IMR-90 (cell line): Measurements from ENCODE around the gene BMERB1. TPM values are rescaled to one million over a fixed set of nuclear protein-coding genes. Genes with fewer than 3 reads are reported as not detected.

Source experiments
- ATAC-seq: fragments of 200-7000 bp; cut with Tn5 transposase; 2 replicates; pipeline ENCODE4 v1.9.1; 2020; ENCODE audit warnings: low read depth, mild to moderate bottlenecking, moderate library complexity
- BruUV-seq: library from RNA; stranded (reverse); fragments of 400-500 nt; replicated peaks from 2 replicates; lab custom pipeline; 2021; lab: Mats Ljungman, UMichigan
- CTCF ChIA-PET: fragments of 300-600 bp; formaldehyde crosslinking; extraction: SDS; loops from one replicate; lab custom pipeline; 2021; ENCODE audit warnings: antibody characterized with exemption; lab: Yijun Ruan, JAX
- POLR2A ChIA-PET: fragments of 300-600 bp; sonication (Branson Sonifier 250); formaldehyde crosslinking; loops from one replicate; lab custom pipeline; 2022; ENCODE audit warnings: antibody characterized with exemption; ENCODE audit not compliant: unreplicated experiment; lab: Charles Lee
- DNase-seq: peaks from one replicate; pipeline ENCODE4 v3.0.0; 2013
- H2AFZ ChIP-seq: replicated peaks from 2 replicates; pipeline ENCODE3; 2013; ENCODE audit warnings: low read length, mild to moderate bottlenecking; ENCODE audit not compliant: poor library complexity
- H2AK5ac ChIP-seq: 2 replicates; pipeline ENCODE4 v1.6.1; 2013; ENCODE audit warnings: low read depth, low read length, inconsistent platforms
- H2AK9ac ChIP-seq: replicated peaks from 2 replicates; pipeline ENCODE3; 2013; ENCODE audit warnings: mild to moderate bottlenecking, low read depth, low read length, moderate library complexity; ENCODE audit not compliant: poor library complexity
- H2BK120ac ChIP-seq: 2 replicates; pipeline ENCODE4 v1.6.1; 2013; ENCODE audit warnings: low read depth, low read length, inconsistent platforms
- H2BK15ac ChIP-seq: 3 replicates; pipeline ENCODE4 v1.6.1; 2013; ENCODE audit warnings: low read depth, low read length, inconsistent platforms
- H2BK20ac ChIP-seq: 2 replicates; pipeline ENCODE4 v1.6.1; 2013; ENCODE audit warnings: low read depth, mild to moderate bottlenecking, inconsistent platforms, low read length, moderate library complexity
- H2BK5ac ChIP-seq: 2 replicates; pipeline ENCODE4 v1.6.1; 2013; ENCODE audit warnings: mild to moderate bottlenecking, low read depth, low read length, inconsistent platforms; ENCODE audit not compliant: poor library complexity, severe bottlenecking
- H3K14ac ChIP-seq: replicated peaks from 2 replicates; pipeline ENCODE4 v1.6.1; 2013; ENCODE audit warnings: low read depth, low read length, inconsistent platforms
- H3K18ac ChIP-seq: 2 replicates; pipeline ENCODE4 v1.6.1; 2013; ENCODE audit warnings: low read depth, low read length, control low read depth
- H3K23ac ChIP-seq: 2 replicates; pipeline ENCODE4 v1.6.1; 2013; ENCODE audit warnings: low read depth, low read length, inconsistent platforms
- H3K27ac ChIP-seq: 2 replicates; pipeline ENCODE4 v1.5.1; 2013; ENCODE audit warnings: mild to moderate bottlenecking, control low read depth, low read length; ENCODE audit not compliant: insufficient read depth
- H3K27me3 ChIP-seq: 2 replicates; pipeline ENCODE4 v1.6.1; 2013; ENCODE audit warnings: low read length; ENCODE audit not compliant: control insufficient read depth, insufficient read depth
- H3K36me3 ChIP-seq: 2 replicates; pipeline ENCODE4 v1.6.1; 2013; ENCODE audit warnings: low read length, mixed read lengths; ENCODE audit not compliant: control insufficient read depth, insufficient read depth
- H3K4ac ChIP-seq: 2 replicates; pipeline ENCODE4 v1.6.1; 2013; ENCODE audit warnings: low read depth, low read length, inconsistent platforms
- H3K4me1 ChIP-seq: 2 replicates; pipeline ENCODE4 v1.6.1; 2013; ENCODE audit warnings: low read length, mixed read lengths; ENCODE audit not compliant: control insufficient read depth, insufficient read depth
- H3K4me2 ChIP-seq: 2 replicates; pipeline ENCODE4 v1.6.1; 2013; ENCODE audit warnings: low read depth, mild to moderate bottlenecking, control low read depth, low read length, moderate library complexity
- H3K4me3 ChIP-seq: 2 replicates; pipeline ENCODE4 v1.5.1; 2013; ENCODE audit warnings: low read depth, mild to moderate bottlenecking, control low read depth, low read length, moderate library complexity; ENCODE audit not compliant: insufficient read depth
- H3K56ac ChIP-seq: 2 replicates; pipeline ENCODE4 v1.6.1; 2013; ENCODE audit warnings: low read length, inconsistent platforms; ENCODE audit not compliant: insufficient read depth; ENCODE audit errors: extremely low read depth
- H3K79me1 ChIP-seq, 2 experiments: 2 replicates each; pipeline ENCODE4 v1.6.1; 2013; ENCODE audit warnings: low read length in 2 of 2, inconsistent platforms in 1 of 2, low read depth in 1 of 2
- H3K9ac ChIP-seq: 2 replicates; pipeline ENCODE4 v1.6.1; 2013; ENCODE audit warnings: low read depth, low read length, control low read depth
- H3K9me1 ChIP-seq: 2 replicates; pipeline ENCODE4 v1.6.1; 2013; ENCODE audit warnings: low read length, inconsistent platforms; ENCODE audit not compliant: insufficient read depth
- H3K9me3 ChIP-seq: 2 replicates; pipeline ENCODE4 v1.6.1; 2013; ENCODE audit warnings: low read length; ENCODE audit not compliant: control insufficient read depth, insufficient read depth
- H4K20me1 ChIP-seq: 2 replicates; pipeline ENCODE4 v1.6.1; 2013; ENCODE audit warnings: low read length, inconsistent platforms; ENCODE audit not compliant: insufficient read depth
- H4K5ac ChIP-seq: 2 replicates; pipeline ENCODE4 v1.6.1; 2013; ENCODE audit warnings: mild to moderate bottlenecking, low read depth, low read length, control low read depth
- H4K8ac ChIP-seq, 2 experiments: 2 replicates each; pipeline ENCODE4 v1.6.1; 2013; ENCODE audit warnings: low read depth in 2 of 2, low read length in 2 of 2, control low read depth in 1 of 2, inconsistent platforms in 1 of 2
- H4K91ac ChIP-seq: 2 replicates; pipeline ENCODE4 v1.6.1; 2013; ENCODE audit warnings: low read depth, low read length, inconsistent platforms; ENCODE audit not compliant: insufficient read depth
- CHD1 ChIP-seq: IDR thresholded peaks from 2 replicates; pipeline ENCODE4 v1.6.1; 2012; ENCODE audit warnings: low read depth, low read length, improper control_type of control experiment
- FOS ChIP-seq: fragments of 150-350 bp; IDR thresholded peaks from 2 replicates; pipeline ENCODE4 v1.6.1; 2016; ENCODE audit warnings: low read depth, low read length
- MAZ ChIP-seq: IDR thresholded peaks from 2 replicates; pipeline ENCODE4 v1.6.1; 2012; ENCODE audit warnings: low read depth, mild to moderate bottlenecking, low read length, improper control_type of control experiment, moderate library complexity, borderline replicate concordance
- MXI1 ChIP-seq: IDR thresholded peaks from 2 replicates; pipeline ENCODE4 v1.6.1; 2012; ENCODE audit warnings: low read depth, mild to moderate bottlenecking, low read length, moderate library complexity, borderline replicate concordance
- POLR2A ChIP-seq: IDR thresholded peaks from 2 replicates; pipeline ENCODE4 v1.6.1; 2012; ENCODE audit warnings: mild to moderate bottlenecking, low read depth, low read length
- RAD21 ChIP-seq: IDR thresholded peaks from 2 replicates; pipeline ENCODE4 v1.6.1; 2012; ENCODE audit warnings: low read length, improper control_type of control experiment
- RCOR1 ChIP-seq: IDR thresholded peaks from 2 replicates; pipeline ENCODE4 v1.6.1; 2012; ENCODE audit warnings: mild to moderate bottlenecking, low read length, improper control_type of control experiment; ENCODE audit not compliant: insufficient replicate concordance
- WGBS, 2 experiments: methylation state at CpG; one replicate each; pipeline versions ENCODE4 v1.1.5 to v1.1.7; 2013; ENCODE audit warnings: missing lambda C conversion rate in 2 of 2; ENCODE audit not compliant: insufficient read length in 1 of 2; ENCODE audit errors: extremely low coverage in 2 of 2; 5-methylcytosine and 5-hydroxymethylcytosine counted together
- dilution Hi-C: fragments of 300-500 bp; cut with HindIII; formaldehyde crosslinking; loops from one replicate; pipeline ENCODE4 v1.14.3; 2018; ENCODE audit warnings: low sequenced_read_pairs; ENCODE audit not compliant: unreplicated experiment
- in situ Hi-C: fragments of 300-500 bp; cut with MboI; formaldehyde crosslinking; loops from 3 replicates; pipeline ENCODE4 v1.14.3; 2019; ENCODE audit warnings: low sequenced_read_pairs, inconsistent platforms, mixed read lengths
- intact Hi-C: fragments of 100-400 bp; cut with micrococcal nuclease; formaldehyde crosslinking; loops from 2 replicates; pipeline ENCODE4 v1.10.0; 2022
- polyA plus RNA-seq, 3 experiments: library from polyadenylated mRNA; depleted of rRNA; stranded (reverse); fragments of >200 nt; gene quantifications; 2 replicates each; pipeline ENCODE4 v1.2.3, GENCODE V29; 2012; ENCODE audit warnings: low replicate concordance in 1 of 3
- total RNA-seq: library from RNA; depleted of rRNA; stranded (reverse); fragments of >200 nt; gene quantifications from 2 replicates; pipeline ENCODE4 v1.2.3, GENCODE V29; 2012

Gene BMERB1
- total and polyA plus RNA-seq, 2 of the 4 experiments (the other 2 are of a cell fraction): 22.6 to 32.9 TPM

DNA sequence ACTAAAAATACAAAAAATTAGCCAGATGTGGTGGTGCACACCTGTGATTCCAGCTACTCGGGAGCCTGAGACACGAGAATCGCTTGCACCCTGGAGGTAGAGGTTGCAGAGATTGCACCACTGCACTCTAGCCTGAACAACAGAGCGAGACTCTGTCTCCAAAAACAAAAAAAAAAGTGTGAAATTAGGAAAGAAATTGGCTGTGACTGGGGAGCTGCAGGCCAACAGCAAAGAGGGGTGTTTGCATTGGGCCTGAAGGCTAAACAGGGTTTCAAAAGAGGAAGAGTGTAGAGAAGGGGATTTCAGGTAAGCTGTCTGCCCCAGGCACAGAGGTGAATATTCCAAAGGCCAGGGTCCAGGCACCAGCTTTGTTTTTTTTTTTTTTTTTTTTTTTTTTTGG, 9.4 kb downstream of the BMERB1 start:
- Histone ChIP-seq H2BK120ac (no peak overlapping the region), H4K5ac (no peak overlapping the region), H3K14ac (no peak overlapping the region), H2AK5ac (no peak overlapping the region), H2AFZ (no peak overlapping the region), H4K91ac (no peak overlapping the region), H2BK15ac (no peak overlapping the region), H3K4me2 (no peak overlapping the region), H3K27ac (no peak overlapping the region), H3K9me3 (no peaks in the 10 kb centered on the region), H2BK20ac (no peak overlapping the region), H2BK5ac (no peak overlapping the region), H3K18ac (no peak overlapping the region), H3K4ac (no peak overlapping the region), H3K4me3 (no peak overlapping the region), H3K9me1 (0 out of 2 replicates have a peak, but pooled peaks cover 2% of the 10 kb centered on the region), H4K8ac (no peak overlapping the region), H3K56ac (no peak overlapping the region), H3K27me3 (no peaks in the 10 kb centered on the region), H3K9ac (no peak overlapping the region), H4K20me1 (peaks cover 33% of the 10 kb centered on the region), H2AK9ac (no peak overlapping the region), H3K79me1 (peaks cover 37 to 71% of the 10 kb centered on the region in 2 experiments), H3K23ac (no peak overlapping the region), H3K4me1 (peaks cover 17% of the 10 kb centered on the region), H3K36me3 (peaks cover 2% of the 10 kb centered on the region; the same call in 1 of the 2 replicates)
- dilution Hi-C loops (no loop called here), intact Hi-C loops (no loop called here), in situ Hi-C loops (loop anchor here (5.0 kb wide), 1 partner anchor 34 kb away; no protein-coding TSS in a partner anchor)
- WGBS, 2 experiments: 100% methylated on average over 1 of the region's 4 CpGs; no CpG with 5 or more reads in 1 of the 2 experiments
- CTCF ChIA-PET: no interaction called here
- no TSS peak for BruUV-seq
- no peak for ATAC-seq
- no peak for TF ChIP-seq MXI1
- no peak for TF ChIP-seq POLR2A
- no peak for TF ChIP-seq CHD1
- TF ChIP-seq RCOR1: no peak
- TF ChIP-seq FOS: no peak
- no peak for TF ChIP-seq MAZ
- no peak for TF ChIP-seq RAD21
- DNase-seq: no peak
- POLR2A ChIA-PET: no interaction called here
